AG09309 (cell line): ENCODE measurements around the gene OR52N4.
A peak's percentile ranks its signal among the peaks of the same experiment; 100 is the strongest.
"Not testable (repeated sequence)": the region's sequence is repeated elsewhere in the genome, so short reads cannot be mapped to it uniquely, and the experiment has no call there.

ENCODE experiments used
- DNase-seq: peaks from one replicate; pipeline ENCODE4 v3.0.0-alpha.2; 2010; ENCODE audit warnings: low read depth
- H3K4me3 ChIP-seq: 2 replicates; pipeline ENCODE4 v1.5.1; 2011; ENCODE audit warnings: mild to moderate bottlenecking, low read depth, low read length, moderate library complexity; ENCODE audit not compliant: control insufficient read depth
- TF ChIP-seq, protein P1 (sequence below): IDR thresholded peaks from 2 replicates; pipeline ENCODE4 v1.5.1; 2011; ENCODE audit warnings: mild to moderate bottlenecking, low read depth, low read length, inconsistent platforms; ENCODE audit not compliant: insufficient read depth, control insufficient read depth; ENCODE audit errors: missing control alignments

Gene OR52N4

DNA sequence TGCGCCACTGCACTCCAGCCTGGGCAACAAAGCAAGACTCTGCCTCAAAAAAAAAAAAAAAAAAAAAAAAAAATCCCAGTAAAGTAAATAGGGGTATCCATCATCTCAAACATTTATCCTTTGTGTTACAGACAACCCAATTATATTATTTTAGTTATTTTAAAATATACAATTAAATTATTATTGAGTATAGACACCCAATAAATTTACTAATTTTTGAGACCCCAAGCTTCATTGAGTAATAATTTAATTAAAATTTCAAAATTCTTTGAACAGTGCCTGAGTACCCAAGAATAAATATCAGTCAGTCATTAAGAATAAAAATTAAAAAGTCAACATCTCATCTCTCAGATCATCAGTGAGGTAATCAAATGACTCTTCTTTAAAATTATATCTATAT lies at the start of gene OR52N4:
Gene OR52N4 (plus strand): TSS at position 301 of the 400 bp plus-strand sequence. CDS start 498 bp downstream, outside the sequence.
- H3K4me3 ChIP-seq: no peak within 1 kb of the TSS
- no peak for DNase-seq
- TF ChIP-seq, protein P1, sequence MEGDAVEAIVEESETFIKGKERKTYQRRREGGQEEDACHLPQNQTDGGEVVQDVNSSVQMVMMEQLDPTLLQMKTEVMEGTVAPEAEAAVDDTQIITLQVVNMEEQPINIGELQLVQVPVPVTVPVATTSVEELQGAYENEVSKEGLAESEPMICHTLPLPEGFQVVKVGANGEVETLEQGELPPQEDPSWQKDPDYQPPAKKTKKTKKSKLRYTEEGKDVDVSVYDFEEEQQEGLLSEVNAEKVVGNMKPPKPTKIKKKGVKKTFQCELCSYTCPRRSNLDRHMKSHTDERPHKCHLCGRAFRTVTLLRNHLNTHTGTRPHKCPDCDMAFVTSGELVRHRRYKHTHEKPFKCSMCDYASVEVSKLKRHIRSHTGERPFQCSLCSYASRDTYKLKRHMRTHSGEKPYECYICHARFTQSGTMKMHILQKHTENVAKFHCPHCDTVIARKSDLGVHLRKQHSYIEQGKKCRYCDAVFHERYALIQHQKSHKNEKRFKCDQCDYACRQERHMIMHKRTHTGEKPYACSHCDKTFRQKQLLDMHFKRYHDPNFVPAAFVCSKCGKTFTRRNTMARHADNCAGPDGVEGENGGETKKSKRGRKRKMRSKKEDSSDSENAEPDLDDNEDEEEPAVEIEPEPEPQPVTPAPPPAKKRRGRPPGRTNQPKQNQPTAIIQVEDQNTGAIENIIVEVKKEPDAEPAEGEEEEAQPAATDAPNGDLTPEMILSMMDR: no peak

GRCh38 chr11:5705688-5706087 lies 48.4 kb upstream of the OR52N4 start:
- TF ChIP-seq, protein P1: no peak
- no peak overlapping the region for H3K4me3 ChIP-seq
- DNase-seq: no peak

GRCh38 chr11:5712507-5712906 lies 41.5 kb upstream of the OR52N4 start:
- TF ChIP-seq, protein P1: peak; percentile 25
- no peak overlapping the region for H3K4me3 ChIP-seq
- no peak for DNase-seq

DNA sequence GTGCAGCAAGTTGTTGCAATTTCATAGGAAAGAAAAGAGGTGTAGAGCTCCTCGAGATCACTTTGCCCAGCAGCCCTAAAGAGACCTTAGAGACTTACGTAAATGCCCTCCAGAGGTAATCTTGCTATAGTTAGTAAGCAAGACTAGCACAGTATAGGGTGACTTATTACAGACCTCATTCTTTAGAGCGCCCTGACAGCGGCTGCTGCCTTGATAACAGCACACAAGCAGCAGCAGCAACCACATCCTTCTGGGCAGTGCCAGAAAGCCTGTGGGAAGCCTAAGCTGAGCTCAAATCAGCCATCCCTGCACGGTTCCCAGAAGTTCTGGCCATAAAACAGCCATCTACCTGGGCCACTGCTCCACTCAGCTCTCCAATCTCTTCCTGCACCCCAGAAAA lies 40.3 kb upstream of the OR52N4 start:
- no peak for DNase-seq
- H3K4me3 ChIP-seq: no peak overlapping the region
- TF ChIP-seq, protein P1: no peak

DNA sequence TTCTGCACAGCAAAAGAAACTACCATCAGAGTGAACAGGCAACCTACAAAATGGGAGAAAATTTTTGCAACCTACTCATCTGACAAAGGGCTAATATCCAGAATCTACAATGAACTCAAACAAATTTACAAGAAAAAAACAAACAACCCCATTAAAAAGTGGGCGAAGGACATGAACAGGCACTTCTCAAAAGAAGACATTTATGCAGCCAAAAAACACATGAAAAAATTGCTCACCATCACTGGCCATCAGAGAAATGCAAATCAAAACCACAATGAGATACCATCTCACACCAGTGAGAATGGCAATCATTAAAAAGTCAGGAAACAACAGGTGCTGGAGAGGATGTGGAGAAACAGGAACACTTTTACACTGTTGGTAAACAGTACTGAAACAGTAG lies 37.5 kb upstream of the OR52N4 start:
- H3K4me3 ChIP-seq: not testable (repeated sequence)

GRCh38 chr11:5719703-5720495 lies 34.1 kb upstream of the OR52N4 start:
- TF ChIP-seq, protein P1: no peak
- no peak for DNase-seq
- no peak overlapping the region for H3K4me3 ChIP-seq

More for the DNA sequence above, 37.5 kb upstream of the OR52N4 start:
- not testable (repeated sequence) for DNase-seq

DNA sequence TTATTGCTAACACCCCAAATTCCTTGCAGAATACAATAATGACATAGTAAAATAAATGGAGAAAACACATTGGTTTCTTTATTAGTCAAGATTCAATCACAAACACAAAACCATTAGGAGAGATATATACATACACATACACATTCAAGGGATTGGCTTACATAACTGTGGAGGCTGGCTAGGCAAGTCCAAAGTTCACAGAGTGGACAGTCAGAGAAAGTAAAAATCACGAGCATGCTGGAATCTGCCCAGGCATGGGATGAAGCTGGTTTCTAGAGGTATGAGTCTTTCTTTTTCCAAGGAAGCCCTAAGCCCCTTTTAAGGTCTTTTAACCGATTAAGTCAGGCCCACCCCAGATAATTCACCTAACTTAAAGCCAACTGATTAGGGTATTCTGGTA lies 31.4 kb upstream of the OR52N4 start:
- DNase-seq: no peak
- TF ChIP-seq, protein P1: no peak

More for the DNA sequence above, 31.4 kb upstream of the OR52N4 start:
- H3K4me3 ChIP-seq: no peak overlapping the region
